H1 (cell line): ENCODE data around the gene NMRK1. TPM values are rescaled to one million over a fixed set of nuclear protein-coding genes. Genes with fewer than 3 reads are reported as not detected.

ENCODE experiments used
- ATF3 ChIP-seq: IDR thresholded peaks from 2 replicates; pipeline ENCODE4 v1.6.1; 2011; ENCODE audit warnings: low read depth, mild to moderate bottlenecking, low read length; ENCODE audit not compliant: insufficient read depth
- BCL11A ChIP-seq, 2 experiments: IDR thresholded peaks; one replicate each; pipeline ENCODE4 v1.6.1; 2011; ENCODE audit warnings: low read depth in 2 of 2, low read length in 2 of 2, mild to moderate bottlenecking in 2 of 2
- CREB1 ChIP-seq: IDR thresholded peaks from 2 replicates; pipeline ENCODE4 v1.6.1; 2012; ENCODE audit warnings: inconsistent platforms
- EP300 ChIP-seq, 2 experiments: IDR thresholded peaks; 1 replicate in 1 of 2; 2 replicates in 1 of 2; pipeline ENCODE4 v1.6.1; 2011 to 2012; ENCODE audit warnings: low read depth in 2 of 2, low read length in 2 of 2, mild to moderate bottlenecking in 2 of 2, borderline replicate concordance in 1 of 2, inconsistent platforms in 1 of 2, moderate library complexity in 1 of 2
- KDM1A ChIP-seq: fragments of 200-600, 300-600 bp; sonication (generic); IDR thresholded peaks from 2 replicates; pipeline ENCODE4 v1.7.1; 2016; ENCODE audit warnings: mild to moderate bottlenecking, low read length, borderline replicate concordance
- POLR2A ChIP-seq, 2 experiments: IDR thresholded peaks; 1 replicate in 1 of 2; 2 replicates in 1 of 2; pipeline ENCODE4 v1.6.1; 2011; ENCODE audit warnings: low read depth in 2 of 2, low read length in 2 of 2, mild to moderate bottlenecking in 2 of 2; ENCODE audit errors: control extremely low read depth in 1 of 2
- SIRT6 ChIP-seq: IDR thresholded peaks from one replicate; pipeline ENCODE4 v1.7.1; 2012; ENCODE audit warnings: low read length, inconsistent platforms
- SP4 ChIP-seq: IDR thresholded peaks from 2 replicates; pipeline ENCODE4 v1.6.1; 2012; ENCODE audit warnings: low read length, inconsistent platforms
- polyA plus RNA-seq, 7 experiments: library from polyadenylated mRNA; depleted of rRNA in 3 of 7; stranded (reverse) in 5 of 7; unstranded in 2 of 7; fragments of >200 nt in 5 of 7; fragments of 200-250 nt in 2 of 7; gene quantifications; 1 replicate in 5 of 7; 2 replicates in 1 of 7; 4 replicates in 1 of 7; pipeline versions ENCODE4 v1.2.1 to v1.2.3, GENCODE V29; 2011 to 2013; ENCODE audit warnings: missing spikeins in 2 of 7, mixed read lengths in 2 of 7
- total RNA-seq: library from RNA; stranded (reverse); fragmentation: NEBNext Ultra II Directional; extraction: Animal tissue kit (Norgen Biotek cat#: 25700); gene quantifications from 2 replicates; pipeline ENCODE4 v1.2.1, GENCODE V29; 2021
- TF ChIP-seq, protein P1 (sequence below): fragments of 300-600 bp; sonication (generic); IDR thresholded peaks from 2 replicates; pipeline ENCODE4 v1.7.1; 2012; ENCODE audit warnings: low read length, moderate library complexity, mild to moderate bottlenecking, inconsistent platforms; ENCODE audit not compliant: insufficient replicate concordance

The NMRK1 gene
- total and polyA plus RNA-seq, 2 of the 8 experiments (the other 6 are each of a cell fraction or from before 2014, with no cell fraction given) = 5.8 to 8.1 TPM

DNA sequence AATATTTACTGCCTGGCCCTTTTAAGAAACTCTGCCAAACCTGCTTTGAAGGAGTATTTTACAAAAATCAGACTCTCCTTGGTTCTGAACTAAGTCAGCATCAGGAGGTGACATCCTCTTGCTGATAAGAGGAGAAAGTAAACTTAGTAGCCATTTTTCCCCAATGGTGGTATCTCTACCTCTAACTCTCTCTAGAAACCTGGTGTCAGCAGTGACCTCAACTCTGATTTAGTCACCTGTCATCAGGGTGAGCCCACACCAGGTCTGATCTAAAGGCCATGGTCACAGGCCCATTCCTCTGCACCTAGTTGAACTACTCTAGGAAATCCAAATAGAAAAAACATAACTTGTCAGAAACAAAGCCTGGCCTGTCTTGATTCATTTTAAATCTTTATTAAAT lies 64.1 kb downstream of the NMRK1 start (continued):
- TF ChIP-seq, protein P1, sequence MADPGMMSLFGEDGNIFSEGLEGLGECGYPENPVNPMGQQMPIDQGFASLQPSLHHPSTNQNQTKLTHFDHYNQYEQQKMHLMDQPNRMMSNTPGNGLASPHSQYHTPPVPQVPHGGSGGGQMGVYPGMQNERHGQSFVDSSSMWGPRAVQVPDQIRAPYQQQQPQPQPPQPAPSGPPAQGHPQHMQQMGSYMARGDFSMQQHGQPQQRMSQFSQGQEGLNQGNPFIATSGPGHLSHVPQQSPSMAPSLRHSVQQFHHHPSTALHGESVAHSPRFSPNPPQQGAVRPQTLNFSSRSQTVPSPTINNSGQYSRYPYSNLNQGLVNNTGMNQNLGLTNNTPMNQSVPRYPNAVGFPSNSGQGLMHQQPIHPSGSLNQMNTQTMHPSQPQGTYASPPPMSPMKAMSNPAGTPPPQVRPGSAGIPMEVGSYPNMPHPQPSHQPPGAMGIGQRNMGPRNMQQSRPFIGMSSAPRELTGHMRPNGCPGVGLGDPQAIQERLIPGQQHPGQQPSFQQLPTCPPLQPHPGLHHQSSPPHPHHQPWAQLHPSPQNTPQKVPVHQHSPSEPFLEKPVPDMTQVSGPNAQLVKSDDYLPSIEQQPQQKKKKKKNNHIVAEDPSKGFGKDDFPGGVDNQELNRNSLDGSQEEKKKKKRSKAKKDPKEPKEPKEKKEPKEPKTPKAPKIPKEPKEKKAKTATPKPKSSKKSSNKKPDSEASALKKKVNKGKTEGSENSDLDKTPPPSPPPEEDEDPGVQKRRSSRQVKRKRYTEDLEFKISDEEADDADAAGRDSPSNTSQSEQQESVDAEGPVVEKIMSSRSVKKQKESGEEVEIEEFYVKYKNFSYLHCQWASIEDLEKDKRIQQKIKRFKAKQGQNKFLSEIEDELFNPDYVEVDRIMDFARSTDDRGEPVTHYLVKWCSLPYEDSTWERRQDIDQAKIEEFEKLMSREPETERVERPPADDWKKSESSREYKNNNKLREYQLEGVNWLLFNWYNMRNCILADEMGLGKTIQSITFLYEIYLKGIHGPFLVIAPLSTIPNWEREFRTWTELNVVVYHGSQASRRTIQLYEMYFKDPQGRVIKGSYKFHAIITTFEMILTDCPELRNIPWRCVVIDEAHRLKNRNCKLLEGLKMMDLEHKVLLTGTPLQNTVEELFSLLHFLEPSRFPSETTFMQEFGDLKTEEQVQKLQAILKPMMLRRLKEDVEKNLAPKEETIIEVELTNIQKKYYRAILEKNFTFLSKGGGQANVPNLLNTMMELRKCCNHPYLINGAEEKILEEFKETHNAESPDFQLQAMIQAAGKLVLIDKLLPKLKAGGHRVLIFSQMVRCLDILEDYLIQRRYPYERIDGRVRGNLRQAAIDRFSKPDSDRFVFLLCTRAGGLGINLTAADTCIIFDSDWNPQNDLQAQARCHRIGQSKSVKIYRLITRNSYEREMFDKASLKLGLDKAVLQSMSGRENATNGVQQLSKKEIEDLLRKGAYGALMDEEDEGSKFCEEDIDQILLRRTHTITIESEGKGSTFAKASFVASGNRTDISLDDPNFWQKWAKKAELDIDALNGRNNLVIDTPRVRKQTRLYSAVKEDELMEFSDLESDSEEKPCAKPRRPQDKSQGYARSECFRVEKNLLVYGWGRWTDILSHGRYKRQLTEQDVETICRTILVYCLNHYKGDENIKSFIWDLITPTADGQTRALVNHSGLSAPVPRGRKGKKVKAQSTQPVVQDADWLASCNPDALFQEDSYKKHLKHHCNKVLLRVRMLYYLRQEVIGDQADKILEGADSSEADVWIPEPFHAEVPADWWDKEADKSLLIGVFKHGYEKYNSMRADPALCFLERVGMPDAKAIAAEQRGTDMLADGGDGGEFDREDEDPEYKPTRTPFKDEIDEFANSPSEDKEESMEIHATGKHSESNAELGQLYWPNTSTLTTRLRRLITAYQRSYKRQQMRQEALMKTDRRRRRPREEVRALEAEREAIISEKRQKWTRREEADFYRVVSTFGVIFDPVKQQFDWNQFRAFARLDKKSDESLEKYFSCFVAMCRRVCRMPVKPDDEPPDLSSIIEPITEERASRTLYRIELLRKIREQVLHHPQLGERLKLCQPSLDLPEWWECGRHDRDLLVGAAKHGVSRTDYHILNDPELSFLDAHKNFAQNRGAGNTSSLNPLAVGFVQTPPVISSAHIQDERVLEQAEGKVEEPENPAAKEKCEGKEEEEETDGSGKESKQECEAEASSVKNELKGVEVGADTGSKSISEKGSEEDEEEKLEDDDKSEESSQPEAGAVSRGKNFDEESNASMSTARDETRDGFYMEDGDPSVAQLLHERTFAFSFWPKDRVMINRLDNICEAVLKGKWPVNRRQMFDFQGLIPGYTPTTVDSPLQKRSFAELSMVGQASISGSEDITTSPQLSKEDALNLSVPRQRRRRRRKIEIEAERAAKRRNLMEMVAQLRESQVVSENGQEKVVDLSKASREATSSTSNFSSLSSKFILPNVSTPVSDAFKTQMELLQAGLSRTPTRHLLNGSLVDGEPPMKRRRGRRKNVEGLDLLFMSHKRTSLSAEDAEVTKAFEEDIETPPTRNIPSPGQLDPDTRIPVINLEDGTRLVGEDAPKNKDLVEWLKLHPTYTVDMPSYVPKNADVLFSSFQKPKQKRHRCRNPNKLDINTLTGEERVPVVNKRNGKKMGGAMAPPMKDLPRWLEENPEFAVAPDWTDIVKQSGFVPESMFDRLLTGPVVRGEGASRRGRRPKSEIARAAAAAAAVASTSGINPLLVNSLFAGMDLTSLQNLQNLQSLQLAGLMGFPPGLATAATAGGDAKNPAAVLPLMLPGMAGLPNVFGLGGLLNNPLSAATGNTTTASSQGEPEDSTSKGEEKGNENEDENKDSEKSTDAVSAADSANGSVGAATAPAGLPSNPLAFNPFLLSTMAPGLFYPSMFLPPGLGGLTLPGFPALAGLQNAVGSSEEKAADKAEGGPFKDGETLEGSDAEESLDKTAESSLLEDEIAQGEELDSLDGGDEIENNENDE = no peak
- TF ChIP-seq POLR2A (IDR thresholded peaks at IDR 0.05; ENCODE audit: control extremely low read depth in 1 of 2, low read depth in 2 of 2, low read length in 2 of 2) = no peak
- TF ChIP-seq BCL11A (IDR thresholded peaks at IDR 0.05; ENCODE audit: low read depth in 2 of 2, low read length in 2 of 2) = no peak
- TF ChIP-seq SP4 = no peak
- TF ChIP-seq KDM1A = no peak
- TF ChIP-seq ATF3 = no peak
- TF ChIP-seq CREB1 = no peak
- TF ChIP-seq EP300 (IDR thresholded peaks at IDR 0.05; ENCODE audit: borderline replicate concordance in 1 of 2, low read depth in 2 of 2, low read length in 2 of 2) = no peak
- no peak for TF ChIP-seq SIRT6
